Smooth muscle cell (in vitro differentiated cells): ENCODE results near the gene MORC4. TPM values are rescaled to one million over a fixed set of nuclear protein-coding genes. Genes with fewer than 3 reads are reported as not detected.

Experiments used
- DNase-seq: peaks from one replicate; lab custom pipeline; 2025; ENCODE audit not compliant: unreplicated experiment; lab: John Stamatoyannopoulos, UW
- H2AFZ ChIP-seq: fragments of 200-600 bp; sonication (generic); 2 replicates; pipeline ENCODE4 v1.6.0; 2016; ENCODE audit warnings: antibody characterized with exemption, low read depth, mild to moderate bottlenecking
- H3F3A ChIP-seq: fragments of 200-600 bp; sonication (generic); 2 replicates; pipeline ENCODE4 v1.6.0; 2017; ENCODE audit warnings: antibody characterized with exemption, low read depth
- H3K27ac ChIP-seq: fragments of 200-600 bp; sonication (generic); 2 replicates; pipeline ENCODE4 v1.5.1; 2016; ENCODE audit warnings: low read depth, mild to moderate bottlenecking
- H3K27me3 ChIP-seq: fragments of 200-600 bp; sonication (generic); 2 replicates; pipeline ENCODE4 v1.6.1; 2016; ENCODE audit warnings: low read depth, mild to moderate bottlenecking
- H3K36me3 ChIP-seq: fragments of 200-600 bp; sonication (generic); 2 replicates; pipeline ENCODE4 v1.5.1; 2016; ENCODE audit warnings: low read depth
- H3K4me1 ChIP-seq: fragments of 200-600 bp; sonication (generic); 2 replicates; pipeline ENCODE4 v1.5.1; 2016; ENCODE audit warnings: low read depth
- H3K4me2 ChIP-seq: fragments of 200-600 bp; sonication (generic); 2 replicates; pipeline ENCODE4 v1.6.0; 2016; ENCODE audit warnings: mild to moderate bottlenecking
- H3K4me3 ChIP-seq: fragments of 200-600 bp; sonication (generic); 2 replicates; pipeline ENCODE4 v1.5.1; 2016; ENCODE audit warnings: mild to moderate bottlenecking
- H3K79me2 ChIP-seq: fragments of 200-600 bp; sonication (generic); 2 replicates; pipeline ENCODE4 v1.6.0; 2016; ENCODE audit warnings: low read depth, mild to moderate bottlenecking
- H3K9ac ChIP-seq: fragments of 200-600 bp; sonication (generic); 2 replicates; pipeline ENCODE4 v1.6.0; 2016; ENCODE audit warnings: low read depth
- H3K9me3 ChIP-seq: fragments of 200-600 bp; sonication (generic); replicated peaks from 2 replicates; pipeline ENCODE4 v1.5.1; 2016; ENCODE audit warnings: low read depth
- H4K20me1 ChIP-seq: fragments of 200-600 bp; sonication (generic); 2 replicates; pipeline ENCODE4 v1.6.0; 2016; ENCODE audit warnings: low read depth
- CTCF ChIP-seq: fragments of 200-600 bp; sonication (generic); IDR thresholded peaks from 2 replicates; pipeline ENCODE4 v1.5.1; 2017; ENCODE audit warnings: borderline replicate concordance, mild to moderate bottlenecking, antibody characterized with exemption; ENCODE audit not compliant: insufficient read depth, poor library complexity, severe bottlenecking
- WGBS: methylation state at CpG from one replicate; pipeline ENCODE4 v1.1.7; 2016; ENCODE audit warnings: low lambda C conversion rate; 5-methylcytosine and 5-hydroxymethylcytosine counted together
- polyA plus RNA-seq: library from polyadenylated mRNA; unstranded; fragments of >200 nt; fragmentation: Nextera tagmentation; extraction: Ambion mirVana; gene quantifications from 2 replicates; pipeline ENCODE4 v1.2.1, GENCODE V29; 2016
- total RNA-seq: library from RNA; depleted of rRNA; stranded (reverse); fragments of >200 nt; gene quantifications from 2 replicates; pipeline ENCODE4 v1.2.3, GENCODE V29; 2014

The MORC4 gene
- total and polyA plus RNA-seq, 2 experiments from 2014 or later = 27.1 to 33.8 TPM

GRCh38 chrX:106997611-106998010 lies 2.4 kb downstream of the MORC4 start:
- Histone ChIP-seq H3K9ac (no peak overlapping the region), H3F3A (no peaks in the 10 kb centered on the region), H3K4me2 (no peak overlapping the region), H4K20me1 (peaks cover 32% of the 10 kb centered on the region), H3K27me3 (no peaks in the 10 kb centered on the region), H3K4me3 (no peak overlapping the region), H3K36me3 (no peaks in the 10 kb centered on the region), H3K79me2 (peaks cover 25% of the 10 kb centered on the region), H2AFZ (no peak overlapping the region), H3K4me1 (peaks cover 3% of the 10 kb centered on the region), H3K27ac (no peak overlapping the region), H3K9me3 (no peaks in the 10 kb centered on the region)
- WGBS = 75% methylated on average over 3 of the region's 3 CpGs
- TF ChIP-seq CTCF = no peak
- DNase-seq = no peak

GRCh38 chrX:106995678-106996077 lies 4.3 kb downstream of the MORC4 start:
- Histone ChIP-seq H3K79me2 (peaks cover 25% of the 10 kb centered on the region), H3K4me2 (no peak overlapping the region), H3K9me3 (no peaks in the 10 kb centered on the region), H3K9ac (no peak overlapping the region), H3K4me3 (no peak overlapping the region), H3K36me3 (no peaks in the 10 kb centered on the region), H3K4me1 (peaks cover 3% of the 10 kb centered on the region), H3F3A (no peaks in the 10 kb centered on the region), H4K20me1 (peaks cover 32% of the 10 kb centered on the region), H2AFZ (no peak overlapping the region), H3K27me3 (no peaks in the 10 kb centered on the region), H3K27ac (no peak overlapping the region)
- WGBS = 57% methylated on average over 2 of the region's 2 CpGs
- TF ChIP-seq CTCF = no peak
- DNase-seq = no peak

GRCh38 chrX:106987488-106987887 lies 12.5 kb downstream of the MORC4 start:
- H3K4me1 ChIP-seq = no peaks in the 10 kb centered on the region
- H3K36me3 ChIP-seq = no peaks in the 10 kb centered on the region
- H3K27me3 ChIP-seq = no peaks in the 10 kb centered on the region
- no peak overlapping the region for H2AFZ ChIP-seq
- H3K9ac ChIP-seq = no peak overlapping the region
- TF ChIP-seq CTCF = no peak
- H3K27ac ChIP-seq = no peak overlapping the region
- WGBS = 82% methylated on average over 2 of the region's 2 CpGs
- H3K4me2 ChIP-seq = no peak overlapping the region
- no peaks in the 10 kb centered on the region for H3K9me3 ChIP-seq
- no peaks in the 10 kb centered on the region for H3K79me2 ChIP-seq
- H3K4me3 ChIP-seq = no peak overlapping the region
- H3F3A ChIP-seq = no peaks in the 10 kb centered on the region
- H4K20me1 ChIP-seq = no peaks in the 10 kb centered on the region
- DNase-seq = no peak

DNA sequence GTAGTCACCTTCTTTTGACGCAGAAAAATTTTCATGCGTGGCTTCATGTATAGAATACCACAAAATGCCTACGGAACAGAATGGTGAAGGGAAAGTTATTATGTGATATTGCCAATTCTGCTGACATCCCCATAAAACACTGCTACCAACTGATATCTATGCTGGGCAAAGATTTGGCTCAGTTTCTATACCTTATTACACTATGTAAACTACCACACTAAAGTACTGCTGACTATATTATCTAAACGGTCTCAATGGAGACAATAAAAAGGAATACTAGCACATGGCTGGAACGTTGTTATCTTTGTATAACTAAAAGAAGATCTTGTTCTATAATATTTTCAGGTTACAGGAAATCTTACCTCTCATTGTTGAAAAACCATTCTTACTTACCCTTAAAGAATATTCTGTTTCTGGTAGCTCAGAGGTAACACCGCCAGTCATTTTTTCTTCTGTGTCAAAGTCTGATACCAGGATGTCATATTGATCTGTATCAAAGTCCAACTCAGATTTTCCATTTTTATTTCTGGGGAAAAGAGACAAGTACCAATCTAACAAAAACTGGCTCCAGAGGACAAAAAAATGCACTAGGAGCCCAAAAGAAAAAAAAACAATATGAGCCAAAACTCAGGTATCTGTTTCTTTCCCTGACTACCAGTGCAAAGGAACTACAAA lies 18.9 kb downstream of the MORC4 start:
- Histone ChIP-seq H3K4me1 (no peaks in the 10 kb centered on the region), H3K79me2 (no peaks in the 10 kb centered on the region), H3F3A (no peaks in the 10 kb centered on the region), H3K27ac (no peak overlapping the region), H3K4me2 (no peak overlapping the region), H3K9ac (no peak overlapping the region), H3K9me3 (no peaks in the 10 kb centered on the region), H4K20me1 (no peaks in the 10 kb centered on the region), H3K36me3 (peaks cover 5% of the 10 kb centered on the region), H2AFZ (no peak overlapping the region), H3K27me3 (no peaks in the 10 kb centered on the region), H3K4me3 (no peak overlapping the region)
- DNase-seq = no peak
- WGBS = 82% methylated on average over 6 of the region's 6 CpGs
- TF ChIP-seq CTCF = no peak
